ENCODE results near the gene SMIM5. TPM values are rescaled to one million over a fixed set of nuclear protein-coding genes. Genes with fewer than 3 reads are reported as not detected.
"Not testable (repeated sequence)": the region's sequence is repeated elsewhere in the genome, so short reads cannot be mapped to it uniquely, and the experiment has no call there.

The SMIM5 gene, protein sequence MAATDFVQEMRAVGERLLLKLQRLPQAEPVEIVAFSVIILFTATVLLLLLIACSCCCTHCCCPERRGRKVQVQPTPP
- total RNA-seq, result 1 to 10 TPM in 3 of 8 experiments, under 1 TPM in 5; 0.16 to 3.9 (median 0.88) TPM

DNA sequence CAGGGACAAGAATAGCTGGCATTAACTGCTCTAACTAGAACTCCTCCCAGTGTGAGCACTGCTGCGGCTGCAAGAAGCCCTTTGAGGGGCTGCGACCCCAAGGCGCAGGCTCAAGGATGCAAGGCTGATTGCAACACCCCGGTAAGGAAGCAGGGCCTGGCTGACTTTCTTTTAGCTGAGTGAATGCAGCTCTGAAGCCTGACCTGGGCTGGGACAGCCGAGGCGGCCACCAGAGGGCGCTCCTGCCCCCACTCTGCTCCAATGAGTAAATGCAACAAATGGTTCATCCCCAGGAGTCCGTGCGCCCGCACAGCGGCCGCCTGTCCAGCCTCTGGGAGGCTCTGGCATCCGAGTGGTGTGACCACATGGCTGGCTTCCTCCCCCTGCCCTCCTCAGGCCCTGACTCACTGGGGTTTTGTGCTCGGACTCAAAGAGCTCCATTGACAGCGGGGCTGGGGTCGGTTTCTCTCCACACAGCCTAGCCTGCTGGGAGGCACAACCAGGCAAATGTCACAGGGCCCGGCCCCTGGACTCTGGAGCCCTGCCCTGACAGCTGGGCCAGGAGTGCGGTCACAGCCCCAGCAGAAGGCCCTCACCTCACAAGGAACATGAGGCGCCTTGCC, at the start of gene SMIM5:
Gene SMIM5 (plus strand): TSS at position 572 of the 623 bp plus-strand sequence. CDS start 6,768 bp downstream, outside the sequence.
- in situ Hi-C loops (cut with MboI; ENCODE audit: low pct_unique_long_range_greater_than_20kb in 2 of 9, low sequenced_read_pairs in 9 of 9, unreplicated experiment in 9 of 9), result no loop called here
- peaks cover 19% of the 10 kb centered on the region in 2 donors for H3K4me1 ChIP-seq (replicated peaks in 1 of 2)
- no peak within 1 kb of the TSS for H3K27ac ChIP-seq
- ATAC-seq (replicated peaks in 6 of 8), result peak; percentile 71 to 82 (median 77)
- 0 to 60% (median 3%) methylated on average over 1 to 11 of the region's 19 CpGs; no CpG with 5 or more reads in 3 of the 10 experiments for WGBS, 10 experiments
- H3K4me3 ChIP-seq, result no peak within 1 kb of the TSS

DNA sequence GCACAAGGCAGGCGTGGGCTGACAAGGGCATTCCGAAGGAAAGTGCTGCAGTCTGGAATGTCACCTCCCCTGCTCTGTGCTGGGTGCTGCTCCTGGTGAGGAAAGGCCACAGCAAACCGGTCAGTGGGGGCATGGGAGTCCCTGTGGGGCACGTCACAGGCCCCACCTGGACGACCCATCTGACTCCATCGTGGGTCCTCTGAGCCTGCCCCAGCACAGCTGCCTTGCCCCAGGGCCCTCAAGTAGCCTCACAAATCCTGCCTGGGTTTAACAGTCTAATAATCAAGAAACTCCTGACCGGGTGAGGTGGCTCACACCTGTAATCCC, 48.4 kb upstream of the SMIM5 start:
- in situ Hi-C loops (cut with MboI; ENCODE audit: low pct_unique_long_range_greater_than_20kb in 2 of 9, low sequenced_read_pairs in 9 of 9, unreplicated experiment in 9 of 9), result no loop called here
- ATAC-seq (replicated peaks in 6 of 8), result no peak
- H3K4me3 ChIP-seq, result no peak overlapping the region
- peaks cover 0 to 6% of the 10 kb centered on the region in 2 donors for H3K4me1 ChIP-seq (replicated peaks in 1 of 2)
- H3K27ac ChIP-seq, result no peak overlapping the region
- 60 to 90% (median 87%) methylated on average over 2 to 3 of the region's 7 CpGs; no CpG with 5 or more reads in 7 of the 10 experiments for WGBS, 10 experiments

DNA sequence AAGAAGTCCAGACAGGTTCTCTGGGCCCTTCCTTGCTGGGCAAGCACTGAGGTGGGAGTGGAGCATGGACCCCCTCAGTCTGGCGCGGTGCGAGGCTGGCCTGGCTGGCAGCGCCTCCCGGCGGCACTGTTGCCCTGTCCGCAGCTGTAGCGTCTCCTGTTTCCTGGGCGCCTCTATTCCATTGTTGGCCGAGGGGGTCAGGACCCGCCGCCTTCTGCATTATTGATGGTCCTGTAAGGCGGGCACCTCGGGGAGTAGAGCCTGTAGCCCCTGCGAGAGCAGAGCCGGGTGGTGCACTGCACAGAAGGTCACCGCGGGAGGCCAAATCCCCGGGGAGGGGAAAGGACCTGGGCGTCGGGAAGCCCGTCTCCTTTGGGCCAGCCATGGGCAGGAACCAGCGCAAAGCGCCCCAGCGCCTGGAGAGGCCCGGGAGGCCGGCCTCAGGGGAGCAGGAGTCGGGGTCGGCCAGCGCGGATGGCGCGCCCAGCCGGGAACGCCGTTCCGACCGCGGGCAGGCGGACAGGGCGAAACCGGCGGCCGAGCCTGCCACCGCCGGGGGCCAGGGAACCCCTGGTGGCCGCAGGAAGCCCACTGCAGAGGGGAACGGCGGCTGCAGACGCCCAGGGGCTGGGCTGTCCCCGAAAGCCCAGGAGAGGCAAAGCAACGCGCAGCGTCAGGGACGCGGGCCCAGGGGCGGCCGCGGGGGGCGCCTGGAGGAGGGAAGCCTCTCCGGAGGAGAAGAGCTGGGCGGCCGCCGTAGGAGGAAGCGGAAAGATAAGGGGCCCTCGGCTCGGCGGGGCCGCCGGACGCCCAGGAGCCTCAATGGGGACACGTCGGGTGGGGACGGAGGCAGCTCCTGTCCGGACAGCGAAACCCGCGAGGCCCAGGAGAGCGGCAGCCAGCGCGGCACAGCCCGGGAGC, 45.3 kb upstream of the SMIM5 start, which contains the start of gene MYO15B:
Gene MYO15B (plus strand): TSS at position 126 of the 921 bp plus-strand sequence. CDS start 258 bp downstream, at position 384.
- 0 to 40% (median 9%) methylated on average over 1 to 28 of the region's 82 CpGs; no CpG with 5 or more reads in 6 of the 10 experiments for WGBS, 10 experiments
- peaks cover 0 to 10% of the 10 kb centered on the region in 2 donors for H3K4me1 ChIP-seq (replicated peaks in 1 of 2)
- peak in 4 of 8 experiments; percentile 3 to 15 (median 9) for ATAC-seq (replicated peaks in 6 of 8)

DNA sequence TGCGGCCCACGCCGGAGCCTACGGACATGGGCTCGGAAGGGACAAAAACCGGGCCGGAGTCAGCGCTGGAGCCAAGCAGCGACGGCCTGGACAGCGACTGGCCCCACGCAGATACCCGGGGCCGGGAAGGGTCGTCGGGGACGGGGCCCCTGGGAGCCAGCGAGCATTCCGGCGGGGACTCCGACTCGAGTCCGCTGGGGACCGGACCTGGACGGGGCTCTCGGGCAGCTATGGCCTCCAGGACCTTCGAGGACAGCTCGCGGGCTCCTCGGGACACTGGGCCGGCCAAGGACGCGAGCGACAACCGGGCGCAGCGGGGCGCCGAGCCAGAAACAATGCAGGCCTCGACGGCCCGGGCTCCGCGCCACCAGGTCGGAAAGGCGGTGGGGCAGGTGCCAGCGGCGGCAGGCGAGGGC, 44.6 kb upstream of the SMIM5 start:
- H3K27ac ChIP-seq, result peak overlapping the region in 1 of 2 donors; percentile 42
- peak in 6 of 8 experiments; percentile 0 to 25 (median 4) for ATAC-seq (replicated peaks in 6 of 8)
- peak overlapping the region; percentile 38 to 44 (median 41) for H3K4me3 ChIP-seq
- no CpG with 5 or more reads among the region's 49 CpGs for WGBS, 10 experiments
- in situ Hi-C loops (cut with MboI; ENCODE audit: low pct_unique_long_range_greater_than_20kb in 2 of 9, low sequenced_read_pairs in 9 of 9, unreplicated experiment in 9 of 9), result no loop called here
- peaks cover 0 to 10% of the 10 kb centered on the region in 2 donors for H3K4me1 ChIP-seq (replicated peaks in 1 of 2)

More for the DNA sequence above, 45.3 kb upstream of the SMIM5 start, which contains the start of gene MYO15B:
- Histone ChIP-seq H3K4me3 (peak within 1 kb of the TSS in 4 of 5 donors; percentile 40 to 44 (median 41)), H3K27ac (no peak within 1 kb of the TSS)
- in situ Hi-C loops (cut with MboI; ENCODE audit: low pct_unique_long_range_greater_than_20kb in 2 of 9, low sequenced_read_pairs in 9 of 9, unreplicated experiment in 9 of 9), result no loop called here

DNA sequence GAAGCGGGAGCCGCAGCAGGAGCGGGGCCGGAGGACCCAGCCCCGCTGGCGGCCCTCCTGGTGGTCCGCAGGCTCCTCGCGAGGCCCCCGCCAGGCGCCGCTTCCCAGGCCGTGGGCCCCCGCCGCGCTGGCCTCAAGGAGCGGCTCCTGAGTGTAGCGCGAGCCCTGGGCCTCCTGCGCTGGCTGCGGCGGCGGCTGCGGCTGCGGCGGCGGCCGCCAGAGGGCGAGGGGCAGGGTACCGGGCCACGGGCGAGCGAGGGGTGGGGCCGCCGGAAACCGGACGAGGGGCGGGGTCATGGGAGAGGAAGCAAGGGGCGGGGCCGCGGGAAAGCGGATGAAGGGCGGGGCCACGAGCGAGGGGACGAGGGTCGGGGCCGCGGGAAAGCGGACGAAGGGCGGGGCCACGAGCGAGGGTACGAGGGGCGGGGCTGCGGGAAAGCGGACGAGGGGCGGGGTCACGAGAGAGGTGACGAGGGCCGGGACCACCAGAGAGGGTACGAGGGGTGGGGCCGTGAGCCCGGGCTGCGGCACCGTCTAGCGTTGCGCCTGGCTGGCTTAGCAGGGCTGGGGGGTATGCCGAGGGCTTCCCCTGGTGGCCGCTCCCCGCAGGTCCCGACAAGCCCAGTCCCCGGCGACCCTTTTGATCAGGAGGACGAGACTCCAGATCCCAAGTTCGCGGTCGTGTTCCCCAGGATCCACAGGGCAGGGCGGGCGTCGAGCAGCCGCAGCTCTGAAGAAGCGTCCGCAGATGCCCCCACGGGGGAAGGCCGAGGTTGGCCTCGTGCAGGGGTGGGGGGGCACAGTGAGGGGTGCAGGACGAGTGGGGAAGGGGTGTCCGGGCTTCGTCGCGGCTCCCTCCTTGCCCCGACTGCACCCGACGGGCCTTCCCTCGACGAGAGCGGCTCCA, 44.0 kb upstream of the SMIM5 start:
- WGBS, 10 experiments, result 7% methylated on average over 10 of the region's 100 CpGs; no CpG with 5 or more reads in 9 of the 10 experiments
- in situ Hi-C loops (cut with MboI; ENCODE audit: low pct_unique_long_range_greater_than_20kb in 2 of 9, low sequenced_read_pairs in 9 of 9, unreplicated experiment in 9 of 9), result no loop called here

DNA sequence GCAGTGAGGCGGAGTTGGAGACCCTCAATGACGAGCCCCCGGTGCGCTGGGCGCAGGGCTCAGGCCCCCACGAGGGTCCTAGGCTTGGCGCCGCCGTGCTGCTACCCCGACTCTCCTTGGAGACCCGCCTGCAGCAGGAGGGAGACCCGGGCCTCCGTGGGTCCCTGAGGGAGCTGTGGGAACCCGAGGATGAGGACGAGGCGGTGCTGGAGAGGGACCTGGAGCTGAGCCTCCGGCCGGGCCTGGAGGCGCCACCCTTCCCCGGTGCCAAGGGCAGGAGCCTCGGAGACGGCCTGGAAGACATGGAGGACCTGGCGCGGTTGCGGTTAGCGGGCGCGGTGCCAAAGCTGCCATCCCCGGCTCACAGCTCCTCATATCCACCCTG, 43.3 kb upstream of the SMIM5 start:
- Histone ChIP-seq H3K4me3 (peak overlapping the region; percentile 38 to 44 (median 41)), H3K4me1 (replicated peaks in 1 of 2) (peaks cover 0 to 10% of the 10 kb centered on the region in 2 donors), H3K27ac (no peak overlapping the region)
- WGBS, 10 experiments, result 20 to 100% methylated on average over 1 to 4 of the region's 29 CpGs; no CpG with 5 or more reads in 8 of the 10 experiments
- no peak for ATAC-seq (replicated peaks in 6 of 8)
- in situ Hi-C loops (cut with MboI; ENCODE audit: low pct_unique_long_range_greater_than_20kb in 2 of 9, low sequenced_read_pairs in 9 of 9, unreplicated experiment in 9 of 9), result no loop called here

More for the DNA sequence above, 44.0 kb upstream of the SMIM5 start:
- Histone ChIP-seq H3K4me1 (replicated peaks in 1 of 2) (peaks cover 0 to 10% of the 10 kb centered on the region in 2 donors), H3K4me3 (peak overlapping the region; percentile 38 to 44 (median 41)), H3K27ac (peak overlapping the region in 1 of 2 donors; percentile 42)
- peak; percentile 83 to 95 (median 89) for ATAC-seq (replicated peaks in 6 of 8)

DNA sequence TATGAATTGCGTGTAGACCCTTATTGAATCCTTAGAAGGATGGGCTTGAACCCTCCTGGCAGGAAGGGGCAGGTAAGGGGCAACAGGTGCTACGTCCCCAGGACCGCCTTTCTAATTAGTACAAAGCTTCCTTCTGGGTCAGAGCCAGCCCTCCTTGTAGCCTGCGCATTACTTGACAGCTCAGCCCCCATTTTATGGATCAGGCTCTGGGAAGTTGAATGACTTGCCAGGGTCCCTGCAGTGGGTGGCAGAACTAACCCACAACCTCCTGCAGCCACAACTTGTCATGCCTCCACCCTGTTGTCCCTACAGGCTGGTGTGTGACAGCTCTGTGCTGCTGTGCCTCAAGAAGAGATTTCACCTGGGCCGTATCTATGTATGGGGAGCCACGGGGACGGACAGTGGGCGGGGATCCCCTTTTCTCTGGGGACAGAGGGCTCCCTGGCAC, 42.9 kb upstream of the SMIM5 start:
- H3K4me1 ChIP-seq (replicated peaks in 1 of 2), result peaks cover 0 to 10% of the 10 kb centered on the region in 2 donors
- ATAC-seq (replicated peaks in 6 of 8), result no peak
- in situ Hi-C loops (cut with MboI; ENCODE audit: low pct_unique_long_range_greater_than_20kb in 2 of 9, low sequenced_read_pairs in 9 of 9, unreplicated experiment in 9 of 9), result no loop called here
- H3K4me3 ChIP-seq, result no peak overlapping the region
- no peak overlapping the region for H3K27ac ChIP-seq
- WGBS, 10 experiments, result 0 to 100% (median 82%) methylated on average over 1 to 6 of the region's 8 CpGs; no CpG with 5 or more reads in 4 of the 10 experiments

DNA sequence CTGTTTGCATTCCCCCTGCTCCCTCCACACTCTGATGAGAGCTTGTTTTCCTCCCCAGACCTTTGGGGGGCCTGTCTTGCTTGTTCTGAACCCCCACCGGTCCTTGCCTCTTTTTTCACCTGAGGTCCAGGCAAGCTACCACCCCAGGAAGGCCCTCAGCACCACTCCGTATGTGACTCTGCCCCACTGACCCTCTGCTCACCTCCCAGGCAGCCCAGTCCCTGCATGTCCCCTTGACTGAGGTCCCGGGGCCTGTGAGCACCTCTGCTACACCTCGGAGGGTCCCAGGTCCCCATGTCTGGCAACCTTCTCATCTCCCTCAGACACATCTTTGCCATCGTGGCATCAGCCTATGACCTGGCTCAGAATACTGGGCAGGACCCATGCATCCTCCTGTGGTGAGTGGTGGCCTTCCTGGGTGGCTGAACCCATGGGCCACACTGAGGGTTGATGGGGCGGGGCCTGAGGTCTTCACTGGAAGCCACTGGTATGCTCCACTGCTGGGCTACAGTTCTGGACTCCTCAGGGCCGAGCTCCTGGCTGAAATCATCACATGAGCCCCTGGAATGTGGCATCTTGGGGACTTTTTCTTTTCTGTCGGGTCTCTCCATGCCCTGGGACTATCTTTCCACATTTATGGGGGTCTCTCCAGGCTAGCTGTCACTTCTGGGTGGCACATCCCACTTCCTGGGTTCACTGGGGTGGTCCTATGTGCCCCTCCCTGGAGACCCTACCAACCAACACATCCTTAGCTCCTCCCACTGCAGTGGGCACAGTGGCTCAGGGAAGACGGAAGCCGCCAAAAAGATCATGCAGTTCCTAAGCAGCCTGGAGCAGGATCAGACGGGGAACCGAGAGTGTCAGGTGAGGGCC, 42.1 kb upstream of the SMIM5 start:
- Histone ChIP-seq H3K4me1 (replicated peaks in 1 of 2) (peaks cover 0 to 10% of the 10 kb centered on the region in 2 donors), H3K27ac (no peak overlapping the region), H3K4me3 (no peak overlapping the region)
- in situ Hi-C loops (cut with MboI; ENCODE audit: low pct_unique_long_range_greater_than_20kb in 2 of 9, low sequenced_read_pairs in 9 of 9, unreplicated experiment in 9 of 9), result no loop called here
- no peak for ATAC-seq (replicated peaks in 6 of 8)
- WGBS, 10 experiments, result 50 to 89% (median 80%) methylated on average over 1 to 3 of the region's 12 CpGs; no CpG with 5 or more reads in 5 of the 10 experiments

DNA sequence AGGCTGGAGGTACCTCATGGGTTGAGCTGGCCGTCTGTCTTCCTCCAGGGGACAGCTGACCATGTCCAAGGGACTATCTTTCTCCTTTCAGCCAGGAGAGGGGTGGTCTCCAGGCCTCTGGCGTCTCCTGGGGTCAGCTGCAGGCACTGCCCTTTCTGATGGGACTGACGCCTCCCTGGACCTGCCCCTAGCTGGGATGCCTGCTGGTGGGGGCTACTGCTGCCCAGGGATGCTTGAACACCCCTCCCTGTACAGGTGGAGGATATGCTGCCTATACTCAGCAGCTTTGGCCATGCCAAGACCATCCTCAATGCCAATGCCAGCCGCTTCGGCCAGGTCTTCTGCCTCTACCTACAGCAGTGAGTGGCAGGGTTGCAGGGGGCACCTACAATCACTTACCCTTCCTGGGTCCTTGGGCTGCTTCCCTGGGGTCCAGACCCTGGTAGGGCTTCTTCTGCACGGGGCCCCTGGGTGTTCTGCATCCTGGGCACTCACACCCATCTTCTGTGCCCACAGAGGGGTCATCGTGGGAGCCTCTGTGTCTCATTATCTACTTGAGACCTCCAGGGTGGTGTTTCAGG, 41.4 kb upstream of the SMIM5 start:
- H3K4me3 ChIP-seq, result no peak overlapping the region
- in situ Hi-C loops (cut with MboI; ENCODE audit: low pct_unique_long_range_greater_than_20kb in 2 of 9, low sequenced_read_pairs in 9 of 9, unreplicated experiment in 9 of 9), result no loop called here
- 14 to 100% (median 73%) methylated on average over 1 of the region's 7 CpGs; no CpG with 5 or more reads in 6 of the 10 experiments for WGBS, 10 experiments
- no peak for ATAC-seq (replicated peaks in 6 of 8)
- peaks cover 0 to 10% of the 10 kb centered on the region in 2 donors for H3K4me1 ChIP-seq (replicated peaks in 1 of 2)
- H3K27ac ChIP-seq, result no peak overlapping the region

DNA sequence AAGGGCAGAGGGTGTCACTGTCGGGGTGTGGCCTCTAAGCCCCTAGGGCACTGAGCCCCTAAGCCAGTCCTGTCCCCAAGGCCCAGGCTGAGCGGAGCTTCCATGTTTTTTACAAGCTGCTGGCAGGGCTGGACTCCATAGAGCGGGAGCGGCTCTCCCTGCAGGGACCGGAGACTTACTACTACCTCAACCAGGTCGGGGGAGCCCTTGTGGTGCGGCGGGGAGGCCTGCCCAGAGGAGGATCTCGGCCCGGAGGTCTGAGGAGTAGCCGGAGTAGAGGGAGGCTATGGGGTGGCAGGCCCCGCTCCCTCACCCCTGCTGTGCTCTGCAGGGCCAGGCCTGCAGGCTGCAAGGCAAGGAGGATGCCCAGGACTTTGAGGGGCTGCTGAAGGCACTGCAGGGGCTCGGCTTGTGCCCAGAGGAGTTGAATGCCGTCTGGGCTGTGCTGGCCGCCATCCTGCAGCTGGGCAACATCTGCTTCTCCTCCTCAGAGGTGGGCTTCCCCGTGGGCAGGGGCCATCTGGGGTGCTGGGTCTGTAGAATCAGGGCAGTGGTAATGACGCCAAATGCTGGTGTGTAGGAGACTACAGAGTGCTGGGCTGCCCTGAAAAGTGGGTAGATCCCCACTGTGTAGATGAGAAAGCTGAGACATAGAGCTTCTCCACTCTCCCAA, 40.8 kb upstream of the SMIM5 start:
- in situ Hi-C loops (cut with MboI; ENCODE audit: low pct_unique_long_range_greater_than_20kb in 2 of 9, low sequenced_read_pairs in 9 of 9, unreplicated experiment in 9 of 9), result no loop called here

DNA sequence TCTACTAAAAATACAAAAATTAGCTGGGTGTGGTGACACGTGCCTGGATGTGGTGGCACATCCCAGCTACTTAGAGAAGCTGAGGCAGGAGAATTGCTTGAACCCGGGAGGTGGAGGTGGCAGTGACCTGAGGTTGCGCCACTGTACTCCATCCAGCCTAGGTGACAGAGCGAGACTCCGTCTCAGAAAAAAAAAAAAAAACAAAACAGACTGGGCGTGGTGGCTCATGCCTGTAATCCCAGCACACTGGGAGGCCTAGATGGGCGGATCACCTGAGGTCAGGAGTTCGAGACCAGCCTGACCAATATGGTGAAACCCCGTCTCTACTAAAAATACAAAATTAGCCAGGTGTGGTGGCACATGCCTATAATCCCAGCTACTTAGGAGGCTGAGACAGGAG, 39.8 kb upstream of the SMIM5 start:
- H3K27ac ChIP-seq; H3K4me3 ChIP-seq; in situ Hi-C loops (cut with MboI; ENCODE audit: low pct_unique_long_range_greater_than_20kb in 2 of 9, low sequenced_read_pairs in 9 of 9, unreplicated experiment in 9 of 9); H3K4me1 ChIP-seq (replicated peaks in 1 of 2); ATAC-seq (replicated peaks in 6 of 8): not testable (repeated sequence)
- 49 to 100% (median 67%) methylated on average over 2 to 7 of the region's 9 CpGs; no CpG with 5 or more reads in 4 of the 10 experiments for WGBS, 10 experiments

More for the DNA sequence above, 40.8 kb upstream of the SMIM5 start:
- H3K4me1 ChIP-seq (replicated peaks in 1 of 2), result peaks cover 0 to 10% of the 10 kb centered on the region in 2 donors
- ATAC-seq (replicated peaks in 6 of 8), result no peak
- WGBS, 10 experiments, result 67 to 100% (median 86%) methylated on average over 1 to 3 of the region's 17 CpGs; no CpG with 5 or more reads in 7 of the 10 experiments
- H3K27ac ChIP-seq, result no peak overlapping the region
- H3K4me3 ChIP-seq, result no peak overlapping the region

Measured in motor neuron (in vitro differentiated cells).